GM19438 (cell line): ENCODE measurements around the gene C21orf58.
A peak's percentile ranks its signal among the peaks of the same experiment; 100 is the strongest.
"Not testable (repeated sequence)": the region's sequence is repeated elsewhere in the genome, so short reads cannot be mapped to it uniquely, and the experiment has no call there.

Source experiments
- ATAC-seq: cut with Tn5 transposase; IDR thresholded peaks from one replicate; pipeline ENCODE4 v1.9.1; 2021; ENCODE audit warnings: low read depth; ENCODE audit not compliant: unreplicated experiment

C21orf58 gene

GRCh38 chr21:46325073-46325912 is 1.6 kb upstream of the C21orf58 start:
- ATAC-seq = no peak

GRCh38 chr21:46324390-46325072 is 861 bp upstream of the C21orf58 start:
- ATAC-seq = peak; percentile 52

- no peak for ATAC-seq
Measured at GRCh38 chr21:46323227-46323709, 402 bp downstream of the C21orf58 start.

GRCh38 chr21:46322351-46323226 is 1.1 kb downstream of the C21orf58 start:
- ATAC-seq = no peak

GRCh38 chr21:46320331-46320801 is 3.3 kb downstream of the C21orf58 start:
- ATAC-seq = no peak

- no peak for ATAC-seq
Measured at GRCh38 chr21:46319186-46319585, 4.5 kb downstream of the C21orf58 start.

DNA sequence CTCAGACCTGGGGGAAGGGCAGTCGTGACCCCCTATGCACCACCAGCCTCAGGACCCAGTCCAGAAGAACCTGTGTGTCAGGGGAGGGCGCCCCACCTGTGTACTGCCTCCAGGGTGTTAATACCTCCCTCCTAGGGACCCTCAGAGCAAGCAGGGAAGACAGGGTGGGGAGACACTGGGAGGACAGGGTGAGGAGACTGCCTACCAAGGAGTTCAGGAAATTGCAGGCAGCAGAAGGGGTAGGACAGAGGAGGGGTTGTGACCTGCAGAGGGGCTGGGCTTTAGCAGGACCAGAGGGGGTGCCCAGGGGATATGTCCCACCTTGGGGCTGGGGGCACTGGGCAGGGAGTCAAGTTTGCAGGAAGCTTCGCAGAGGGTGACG is 5.2 kb downstream of the C21orf58 start:
- no peak for ATAC-seq

DNA sequence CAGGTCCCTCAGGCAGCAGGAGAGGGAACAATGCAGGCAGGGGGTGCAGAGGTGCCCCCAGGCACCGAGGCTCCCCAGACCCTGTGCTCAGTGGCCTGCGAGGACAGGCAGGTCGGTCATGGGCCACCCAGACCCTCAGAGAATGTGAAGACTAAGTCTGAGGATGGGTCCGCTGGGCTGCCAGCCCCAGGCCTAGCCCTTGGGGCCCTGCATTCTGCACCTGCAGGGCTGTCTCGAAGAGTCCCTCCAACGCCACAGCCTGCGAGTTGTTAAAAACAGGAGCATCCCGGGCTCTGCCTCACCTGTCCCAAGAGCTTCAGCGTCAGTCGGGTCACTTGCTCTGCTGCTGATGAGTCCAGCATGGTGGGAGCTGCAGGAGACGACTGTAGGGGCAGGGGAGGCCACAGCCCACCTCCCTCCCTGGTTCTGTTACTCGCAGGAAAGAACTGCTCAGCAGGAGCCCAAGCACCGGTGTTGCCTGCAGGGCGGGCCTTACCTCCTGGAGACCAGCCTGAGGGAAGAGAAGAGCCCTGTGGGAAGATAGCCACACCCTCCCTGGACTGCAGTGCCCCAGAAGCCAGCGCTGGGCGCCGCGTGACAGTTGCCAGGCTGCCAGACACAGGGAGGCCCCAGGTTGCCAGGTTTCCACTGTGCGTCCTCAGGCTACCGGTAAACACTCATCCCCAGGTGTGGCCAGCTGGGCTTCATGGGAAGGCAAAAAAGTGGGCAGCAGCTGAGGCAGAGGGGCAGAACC is 5.8 kb downstream of the C21orf58 start:
- ATAC-seq = no peak

GRCh38 chr21:46316708-46317324 is 6.9 kb downstream of the C21orf58 start:
- no peak for ATAC-seq

- ATAC-seq = no peak
Measured at GRCh38 chr21:46314441-46315020, 9.1 kb downstream of the C21orf58 start.

DNA sequence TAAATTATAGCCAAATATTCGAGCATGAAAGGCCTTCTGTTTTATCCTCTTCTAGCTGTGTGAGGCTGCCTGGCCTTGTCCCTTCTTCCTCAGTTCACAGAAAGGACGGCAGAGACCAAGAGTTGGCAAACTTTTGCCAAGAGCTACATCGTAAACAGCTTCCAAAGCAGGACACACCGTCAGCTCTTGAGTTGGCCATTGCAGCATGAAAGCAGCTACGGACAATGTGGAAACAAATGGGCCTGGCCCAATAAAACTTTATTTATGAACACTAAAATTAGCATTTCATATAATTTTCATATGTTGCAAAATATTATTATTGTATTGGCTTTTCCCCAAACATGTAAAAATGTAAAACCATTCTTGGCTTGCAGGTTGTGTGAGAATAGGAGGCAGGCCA is 10.7 kb downstream of the C21orf58 start:
- ATAC-seq = no peak

DNA sequence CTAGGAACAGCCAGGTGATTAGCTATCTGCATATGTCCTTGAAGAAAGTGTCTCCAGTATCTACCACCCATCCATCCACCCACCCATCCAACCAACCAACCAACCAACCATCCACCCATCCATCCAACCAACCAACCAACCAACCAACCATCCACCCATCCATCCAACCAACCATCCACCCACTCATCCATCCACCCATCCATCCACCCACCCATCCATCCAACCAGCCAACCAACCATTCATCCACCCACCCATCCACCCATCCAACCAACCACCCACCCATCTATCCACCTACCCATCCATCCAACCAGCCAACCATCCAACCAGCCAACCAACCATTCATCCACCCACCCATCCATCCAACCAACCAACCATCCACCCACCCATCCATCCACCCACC is 12.1 kb downstream of the C21orf58 start:
- ATAC-seq = no peak

- ATAC-seq = not testable (repeated sequence)
Measured at GRCh38 chr21:46310260-46310659, 13.4 kb downstream of the C21orf58 start.

GRCh38 chr21:46308431-46308830 is 15.2 kb downstream of the C21orf58 start:
- no peak for ATAC-seq

DNA sequence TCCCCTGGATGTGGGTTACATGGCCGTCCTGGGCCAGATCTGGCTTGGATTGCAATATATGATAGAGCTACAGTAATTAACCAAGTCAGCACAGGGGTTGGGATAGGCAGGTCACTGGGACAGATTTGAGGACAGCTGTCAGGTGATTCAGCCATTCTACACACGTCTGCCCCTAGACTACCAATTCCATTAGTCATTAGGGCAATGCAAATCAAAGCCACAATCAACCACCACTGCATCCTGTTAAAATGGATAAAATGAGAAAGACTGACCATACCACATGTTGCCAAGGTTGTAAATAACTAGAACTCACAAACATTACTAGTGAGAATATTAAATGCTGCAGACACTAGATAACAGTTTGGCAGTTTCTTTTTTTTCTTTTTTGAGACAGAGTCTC is 16.0 kb downstream of the C21orf58 start:
- no peak for ATAC-seq

DNA sequence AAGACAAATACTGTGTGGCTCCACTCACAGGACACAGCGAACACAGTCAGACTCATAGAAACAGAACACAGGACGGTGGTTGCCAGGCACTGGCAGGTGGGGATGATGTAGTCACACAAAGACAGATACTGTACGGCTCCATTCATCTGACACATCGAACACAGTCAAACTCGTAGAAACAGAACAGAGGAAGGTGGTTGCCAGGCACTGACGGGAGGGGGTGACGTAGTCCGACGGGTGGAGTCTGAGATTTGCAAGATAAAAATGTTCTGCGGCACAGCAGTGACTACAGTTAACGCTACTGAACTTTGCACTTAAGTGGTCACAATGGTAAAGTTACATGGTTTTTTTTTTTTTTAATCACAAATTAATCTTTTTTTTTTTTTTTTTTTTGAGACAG is 18.7 kb downstream of the C21orf58 start:
- ATAC-seq = no peak

DNA sequence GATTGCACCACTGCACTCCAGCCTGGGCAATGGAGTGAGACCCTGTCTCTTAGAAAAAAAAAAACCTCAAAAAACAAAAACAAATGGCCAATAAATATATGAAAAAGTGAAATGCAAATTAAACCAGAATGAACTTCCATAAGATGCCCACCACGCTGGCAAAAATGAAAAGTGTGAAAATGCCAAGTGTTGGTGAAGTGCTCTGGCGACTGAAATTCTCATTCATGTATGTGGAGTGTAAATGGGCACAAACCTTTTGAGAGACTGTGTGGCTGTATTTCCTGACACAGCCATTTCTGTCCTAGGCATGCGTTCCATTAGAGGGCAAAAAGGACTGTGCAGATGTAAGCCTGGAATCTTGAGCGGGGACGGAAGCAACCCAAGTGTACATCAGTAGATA is 19.2 kb downstream of the C21orf58 start:
- no peak for ATAC-seq

- ATAC-seq = no peak
Measured at GRCh38 chr21:46301759-46302158, 21.9 kb downstream of the C21orf58 start.

- no peak for ATAC-seq
Measured at GRCh38 chr21:46299167-46299566, 24.5 kb downstream of the C21orf58 start.
